K562 (cell line): ENCODE data around the gene HGS. TPM values are rescaled to one million over a fixed set of nuclear protein-coding genes. Genes with fewer than 3 reads are reported as not detected.
A peak's percentile ranks its signal among the peaks of the same experiment; 100 is the strongest.

Source experiments
- ARHGAP35 ChIP-seq: fragments of 450-650 bp; IDR thresholded peaks from 2 replicates; pipeline ENCODE4 v1.6.1; 2018; ENCODE audit not compliant: partially characterized antibody
- ATF1 ChIP-seq, 2 experiments: fragments of 450-650 bp in 1 of 2; IDR thresholded peaks; 2 replicates each; pipeline ENCODE4 v1.6.1; 2016; ENCODE audit warnings: missing compliant biosample characterization in 1 of 2, missing genetic modification characterization in 1 of 2
- DPF2 ChIP-seq: fragments of 450-650 bp; IDR thresholded peaks from 2 replicates; pipeline ENCODE4 v1.6.1; 2016
- EP400 ChIP-seq: fragments of 450-650 bp; IDR thresholded peaks from 2 replicates; pipeline ENCODE4 v1.6.1; 2017; ENCODE audit warnings: antibody characterized with exemption, mild to moderate bottlenecking, moderate library complexity
- ESRRA ChIP-seq: fragments of 450-650 bp; IDR thresholded peaks from 2 replicates; pipeline ENCODE4 v1.6.1; 2014; ENCODE audit warnings: low read depth, mild to moderate bottlenecking, moderate library complexity, borderline replicate concordance
- ETS2 ChIP-seq: IDR thresholded peaks from 2 replicates; pipeline ENCODE4 v1.6.1; 2016; ENCODE audit warnings: borderline replicate concordance, missing genetic modification characterization, mild to moderate bottlenecking, moderate library complexity, missing compliant biosample characterization; ENCODE audit not compliant: poor library complexity, severe bottlenecking
- MBD2 ChIP-seq: sonication (generic); IDR thresholded peaks from 2 replicates; pipeline ENCODE4 v1.6.1; 2016; ENCODE audit warnings: low read depth, borderline replicate concordance
- MYC ChIP-seq, 2 experiments: fragments of 250-450 bp in 1 of 2; sonication (Bioruptor Pico) in 1 of 2; IDR thresholded peaks; 2 replicates each; pipeline versions ENCODE4 v1.5.1 to v1.6.1; 2012 to 2021; ENCODE audit warnings: low read depth in 2 of 2, borderline replicate concordance in 1 of 2, improper control_type of control experiment in 1 of 2, low read length in 1 of 2, mild to moderate bottlenecking in 1 of 2, moderate library complexity in 1 of 2
- NONO ChIP-seq, 2 experiments: fragments of 200-400 bp in 1 of 2; fragments of 450-650 bp in 1 of 2; formaldehyde crosslinking in 1 of 2; IDR thresholded peaks; 2 replicates each; pipeline ENCODE4 v1.6.1; 2017; ENCODE audit warnings: low read depth in 2 of 2, mild to moderate bottlenecking in 2 of 2, moderate library complexity in 2 of 2, low read length in 1 of 2
- PTTG1 ChIP-seq: fragments of 450-650 bp; IDR thresholded peaks from 2 replicates; pipeline ENCODE4 v1.6.1; 2016; ENCODE audit warnings: low read depth, mild to moderate bottlenecking, missing genetic modification characterization, missing compliant biosample characterization
- SREBF1 ChIP-seq: fragments of 150-350 bp; IDR thresholded peaks from 2 replicates; pipeline ENCODE4 v1.6.1; 2014; ENCODE audit warnings: antibody characterized with exemption, low read depth, low read length, borderline replicate concordance
- TEAD1 ChIP-seq, 2 experiments: fragments of 450-650 bp in 1 of 2; sonication (generic) in 1 of 2; formaldehyde crosslinking; IDR thresholded peaks; 2 replicates each; pipeline versions ENCODE4 v1.4.0 to v1.8.0; 2020 to 2022; ENCODE audit warnings: mild to moderate bottlenecking in 2 of 2, missing genetic modification reagents in 1 of 2
- ZNF436 ChIP-seq: fragments of 250-450, 450-650 bp; sonication (Bioruptor Pico); formaldehyde crosslinking; IDR thresholded peaks from 2 replicates; pipeline ENCODE4 v1.7.0; 2020; ENCODE audit warnings: mild to moderate bottlenecking
- ZNF707 ChIP-seq: fragments of 250-450 bp; sonication (Bioruptor Pico); conservative IDR thresholded peaks from 2 replicates; pipeline ENCODE4 v1.8.0; 2022; ENCODE audit warnings: inconsistent platforms, mild to moderate bottlenecking, moderate library complexity
- polyA plus RNA-seq, 8 experiments: library from polyadenylated mRNA; depleted of rRNA in 4 of 8; stranded (reverse) in 5 of 8; unstranded in 3 of 8; fragments of >200 nt; fragmentation: Nextera tagmentation in 2 of 8; fragmentation: Illumina TruSeq in 1 of 8; extraction: Ambion mirVana in 2 of 8; extraction: Trizol in 1 of 8; gene quantifications; 2 replicates each; pipeline versions ENCODE4 v1.2.1 to v1.2.3, GENCODE V29; 2011 to 2014; ENCODE audit warnings: inconsistent platforms in 1 of 8, missing spikeins in 1 of 8
- total RNA-seq, 7 experiments: library from RNA; depleted of rRNA in 6 of 7; stranded (reverse); fragments of >200 nt in 6 of 7; fragmentation: Illumina TruSeq in 2 of 7; extraction: Trizol in 2 of 7; gene quantifications; 2 replicates each; pipeline versions ENCODE4 v1.2.1 to v1.2.3, GENCODE V29; 2011 to 2021; ENCODE audit warnings: low replicate concordance in 1 of 7
- TF ChIP-seq, protein P1 (sequence below), 2 experiments: fragments of 200-800 bp in 1 of 2; sonication (Bioruptor generic) in 1 of 2; sonication (generic) in 1 of 2; formaldehyde crosslinking in 1 of 2; IDR thresholded peaks in 1 of 2; conservative IDR thresholded peaks in 1 of 2; 2 replicates each; pipeline versions ENCODE4 v1.5.0 to v1.6.1; 2016 to 2020; ENCODE audit warnings: missing compliant biosample characterization in 1 of 2, missing genetic modification characterization in 1 of 2, missing genetic modification reagents in 1 of 2
- TF ChIP-seq, protein P2 (sequence below): fragments of 450-650 bp; IDR thresholded peaks from 2 replicates; pipeline ENCODE4 v1.6.1; 2016; ENCODE audit warnings: antibody characterized with exemption
- TF ChIP-seq, protein P3 (sequence below): fragments of 250-450 bp; sonication (Bioruptor Pico); IDR thresholded peaks from 2 replicates; pipeline ENCODE4 v1.4.0; 2020

Gene HGS
- total and polyA plus RNA-seq, 9 of the 15 experiments (the other 6 are each of a cell fraction or from before 2014, with no cell fraction given): 3.9 to 176 (median 77.1) TPM

GRCh38 chr17:81636505-81637288, 47.1 kb upstream of the HGS start, which contains the start of the genes NPLOC4 and TSPAN10 (continued):
- TF ChIP-seq ESRRA (peak; percentile 41; the same call in 1 of the 2 replicates), ZNF436 (no peak), NONO (IDR thresholded peaks at IDR 0.05; ENCODE audit: low read depth in 2 of 2, low read length in 1 of 2) (peak; percentile 69 to 97), MBD2 (0 out of 2 replicates have a peak, but pooled peaks have one; percentile 30), DPF2 (no peak; the same call in 1 of the 2 replicates), MYC (IDR thresholded peaks at IDR 0.05; ENCODE audit: low read depth, low read length) (peak; percentile 82), MYC (CRISPR knock-in tag; IDR thresholded peaks at IDR 0.05; ENCODE audit: borderline replicate concordance, low read depth) (no peak), PTTG1 (tag) (no peak), SREBF1 (no peak), ATF1 (CRISPR knock-in tag; IDR thresholded peaks at IDR 0.05) (no peak), ATF1 (tag; IDR thresholded peaks at IDR 0.05) (0 out of 2 replicates have a peak, but pooled peaks have one; percentile 5), TEAD1 (CRISPR knock-in tag; IDR thresholded peaks at IDR 0.05) (peak in 1 of 2 experiments; percentile 40; a peak in 1 of 4 replicates), ZNF707 (no peak), ETS2 (tag) (peak; percentile 68), ARHGAP35 (no peak), EP400 (peak; percentile 56; the same call in 1 of the 2 replicates)
- TF ChIP-seq, protein P1, sequence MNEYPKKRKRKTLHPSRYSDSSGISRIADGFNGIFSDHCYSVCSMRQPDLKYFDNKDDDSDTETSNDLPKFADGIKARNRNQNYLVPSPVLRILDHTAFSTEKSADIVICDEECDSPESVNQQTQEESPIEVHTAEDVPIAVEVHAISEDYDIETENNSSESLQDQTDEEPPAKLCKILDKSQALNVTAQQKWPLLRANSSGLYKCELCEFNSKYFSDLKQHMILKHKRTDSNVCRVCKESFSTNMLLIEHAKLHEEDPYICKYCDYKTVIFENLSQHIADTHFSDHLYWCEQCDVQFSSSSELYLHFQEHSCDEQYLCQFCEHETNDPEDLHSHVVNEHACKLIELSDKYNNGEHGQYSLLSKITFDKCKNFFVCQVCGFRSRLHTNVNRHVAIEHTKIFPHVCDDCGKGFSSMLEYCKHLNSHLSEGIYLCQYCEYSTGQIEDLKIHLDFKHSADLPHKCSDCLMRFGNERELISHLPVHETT (CRISPR knock-in tag; conservative IDR thresholded peaks at IDR 0.05 in 1 of 2, IDR thresholded peaks at IDR 0.05 in 1 of 2): peak in 1 of 2 experiments; percentile 95; a peak in 2 of 4 replicates
- TF ChIP-seq, protein P2, sequence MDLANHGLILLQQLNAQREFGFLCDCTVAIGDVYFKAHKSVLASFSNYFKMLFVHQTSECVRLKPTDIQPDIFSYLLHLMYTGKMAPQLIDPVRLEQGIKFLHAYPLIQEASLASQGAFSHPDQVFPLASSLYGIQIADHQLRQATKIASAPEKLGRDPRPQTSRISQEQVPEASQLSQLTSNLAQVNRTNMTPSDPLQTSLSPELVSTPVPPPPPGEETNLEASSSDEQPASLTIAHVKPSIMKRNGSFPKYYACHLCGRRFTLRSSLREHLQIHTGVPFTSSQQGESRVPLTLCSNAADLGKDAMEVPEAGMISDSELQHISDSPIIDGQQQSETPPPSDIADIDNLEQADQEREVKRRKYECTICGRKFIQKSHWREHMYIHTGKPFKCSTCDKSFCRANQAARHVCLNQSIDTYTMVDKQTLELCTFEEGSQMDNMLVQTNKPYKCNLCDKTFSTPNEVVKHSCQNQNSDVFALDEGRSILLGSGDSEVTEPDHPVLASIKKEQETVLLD: peak; percentile 92
- TF ChIP-seq, protein P3, sequence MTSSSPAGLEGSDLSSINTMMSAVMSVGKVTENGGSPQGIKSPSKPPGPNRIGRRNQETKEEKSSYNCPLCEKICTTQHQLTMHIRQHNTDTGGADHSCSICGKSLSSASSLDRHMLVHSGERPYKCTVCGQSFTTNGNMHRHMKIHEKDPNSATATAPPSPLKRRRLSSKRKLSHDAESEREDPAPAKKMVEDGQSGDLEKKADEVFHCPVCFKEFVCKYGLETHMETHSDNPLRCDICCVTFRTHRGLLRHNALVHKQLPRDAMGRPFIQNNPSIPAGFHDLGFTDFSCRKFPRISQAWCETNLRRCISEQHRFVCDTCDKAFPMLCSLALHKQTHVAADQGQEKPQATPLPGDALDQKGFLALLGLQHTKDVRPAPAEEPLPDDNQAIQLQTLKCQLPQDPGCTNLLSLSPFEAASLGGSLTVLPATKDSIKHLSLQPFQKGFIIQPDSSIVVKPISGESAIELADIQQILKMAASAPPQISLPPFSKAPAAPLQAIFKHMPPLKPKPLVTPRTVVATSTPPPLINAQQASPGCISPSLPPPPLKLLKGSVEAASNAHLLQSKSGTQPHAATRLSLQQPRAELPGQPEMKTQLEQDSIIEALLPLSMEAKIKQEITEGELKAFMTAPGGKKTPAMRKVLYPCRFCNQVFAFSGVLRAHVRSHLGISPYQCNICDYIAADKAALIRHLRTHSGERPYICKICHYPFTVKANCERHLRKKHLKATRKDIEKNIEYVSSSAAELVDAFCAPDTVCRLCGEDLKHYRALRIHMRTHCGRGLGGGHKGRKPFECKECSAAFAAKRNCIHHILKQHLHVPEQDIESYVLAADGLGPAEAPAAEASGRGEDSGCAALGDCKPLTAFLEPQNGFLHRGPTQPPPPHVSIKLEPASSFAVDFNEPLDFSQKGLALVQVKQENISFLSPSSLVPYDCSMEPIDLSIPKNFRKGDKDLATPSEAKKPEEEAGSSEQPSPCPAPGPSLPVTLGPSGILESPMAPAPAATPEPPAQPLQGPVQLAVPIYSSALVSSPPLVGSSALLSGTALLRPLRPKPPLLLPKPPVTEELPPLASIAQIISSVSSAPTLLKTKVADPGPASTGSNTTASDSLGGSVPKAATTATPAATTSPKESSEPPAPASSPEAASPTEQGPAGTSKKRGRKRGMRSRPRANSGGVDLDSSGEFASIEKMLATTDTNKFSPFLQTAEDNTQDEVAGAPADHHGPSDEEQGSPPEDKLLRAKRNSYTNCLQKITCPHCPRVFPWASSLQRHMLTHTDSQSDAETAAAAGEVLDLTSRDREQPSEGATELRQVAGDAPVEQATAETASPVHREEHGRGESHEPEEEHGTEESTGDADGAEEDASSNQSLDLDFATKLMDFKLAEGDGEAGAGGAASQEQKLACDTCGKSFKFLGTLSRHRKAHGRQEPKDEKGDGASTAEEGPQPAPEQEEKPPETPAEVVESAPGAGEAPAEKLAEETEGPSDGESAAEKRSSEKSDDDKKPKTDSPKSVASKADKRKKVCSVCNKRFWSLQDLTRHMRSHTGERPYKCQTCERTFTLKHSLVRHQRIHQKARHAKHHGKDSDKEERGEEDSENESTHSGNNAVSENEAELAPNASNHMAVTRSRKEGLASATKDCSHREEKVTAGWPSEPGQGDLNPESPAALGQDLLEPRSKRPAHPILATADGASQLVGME (CRISPR knock-in tag): 0 out of 2 replicates have a peak, but pooled peaks have one; percentile 20
